Measurements from ENCODE around the gene CCDC85B. TPM values are rescaled to one million over a fixed set of nuclear protein-coding genes. Genes with fewer than 3 reads are reported as not detected.

Gene CCDC85B
- total RNA-seq, 1 donor from 2014 or later: 26.6 TPM

- no peak for TF ChIP-seq CTCF (IDR thresholded peaks at IDR 0.05)
- peak; percentile 90 for DNase-seq (ENCODE audit: low spot score)
- peaks cover 12% of the 10 kb centered on the region for H3K36me3 Mint-ChIP-seq (ENCODE audit: low read depth)
- no peaks in the 10 kb centered on the region for H3K9me3 Mint-ChIP-seq (ENCODE audit: low read depth)
- no peaks in the 10 kb centered on the region for H3K27me3 Mint-ChIP-seq (ENCODE audit: low read depth)
- peaks cover 37% of the 10 kb centered on the region for H3K4me1 Mint-ChIP-seq (ENCODE audit: low read depth)
- H3K27ac Mint-ChIP-seq (ENCODE audit: unreplicated experiment): peak overlapping the region; percentile 89
- H3K4me3 Mint-ChIP-seq (ENCODE audit: unreplicated experiment): peak overlapping the region; percentile 86
Observed at GRCh38 chr11:65870307-65870658, 20.2 kb upstream of the CCDC85B start.

- H3K27ac Mint-ChIP-seq (ENCODE audit: unreplicated experiment): peak overlapping the region; percentile 89
- H3K36me3 Mint-ChIP-seq (ENCODE audit: low read depth): peaks cover 11% of the 10 kb centered on the region
- no peak for TF ChIP-seq CTCF (IDR thresholded peaks at IDR 0.05)
- peak; percentile 87 for DNase-seq (ENCODE audit: low spot score)
- H3K27me3 Mint-ChIP-seq (ENCODE audit: low read depth): no peaks in the 10 kb centered on the region
- H3K4me3 Mint-ChIP-seq (ENCODE audit: unreplicated experiment): peak overlapping the region; percentile 86
- peaks cover 37% of the 10 kb centered on the region for H3K4me1 Mint-ChIP-seq (ENCODE audit: low read depth)
- no peaks in the 10 kb centered on the region for H3K9me3 Mint-ChIP-seq (ENCODE audit: low read depth)
Observed at GRCh38 chr11:65870706-65871681, 19.5 kb upstream of the CCDC85B start.

- TF ChIP-seq CTCF (IDR thresholded peaks at IDR 0.05): peak; percentile 52
- DNase-seq (ENCODE audit: low spot score): peak; percentile 91
- Mint-ChIP-seq H3K4me1 (ENCODE audit: low read depth) (peaks cover 37% of the 10 kb centered on the region), H3K27me3 (ENCODE audit: low read depth) (no peaks in the 10 kb centered on the region), H3K9me3 (ENCODE audit: low read depth) (no peaks in the 10 kb centered on the region), H3K27ac (ENCODE audit: unreplicated experiment) (peak overlapping the region; percentile 89), H3K4me3 (ENCODE audit: unreplicated experiment) (peak overlapping the region; percentile 86), H3K36me3 (ENCODE audit: low read depth) (peaks cover 11% of the 10 kb centered on the region)
Observed at GRCh38 chr11:65871811-65872548, 18.5 kb upstream of the CCDC85B start.

- Mint-ChIP-seq H3K9me3 (ENCODE audit: low read depth) (no peaks in the 10 kb centered on the region), H3K36me3 (ENCODE audit: low read depth) (peaks cover 9% of the 10 kb centered on the region), H3K27me3 (ENCODE audit: low read depth) (no peaks in the 10 kb centered on the region), H3K4me3 (ENCODE audit: unreplicated experiment) (peak within 1 kb of the TSS; percentile 86), H3K27ac (ENCODE audit: unreplicated experiment) (peak within 1 kb of the TSS; percentile 92), H3K4me1 (ENCODE audit: low read depth) (peaks cover 34% of the 10 kb centered on the region)
- peak; percentile 89 for DNase-seq (ENCODE audit: low spot score)
- TF ChIP-seq CTCF (IDR thresholded peaks at IDR 0.05): no peak
Observed at GRCh38 chr11:65872586-65873317, 17.7 kb upstream of the CCDC85B start, which contains the start of gene EFEMP2. Gene EFEMP2, minus strand, starts transcription at chr11:65872800. Its CDS starts 446 bp downstream, at chr11:65872354.
